NCI-H146 (cell line): ENCODE measurements around the gene FARP1.

Source experiments
- DNase-seq: peaks from one replicate; lab custom pipeline; 2025; lab: John Stamatoyannopoulos, UW

FARP1 gene

DNA sequence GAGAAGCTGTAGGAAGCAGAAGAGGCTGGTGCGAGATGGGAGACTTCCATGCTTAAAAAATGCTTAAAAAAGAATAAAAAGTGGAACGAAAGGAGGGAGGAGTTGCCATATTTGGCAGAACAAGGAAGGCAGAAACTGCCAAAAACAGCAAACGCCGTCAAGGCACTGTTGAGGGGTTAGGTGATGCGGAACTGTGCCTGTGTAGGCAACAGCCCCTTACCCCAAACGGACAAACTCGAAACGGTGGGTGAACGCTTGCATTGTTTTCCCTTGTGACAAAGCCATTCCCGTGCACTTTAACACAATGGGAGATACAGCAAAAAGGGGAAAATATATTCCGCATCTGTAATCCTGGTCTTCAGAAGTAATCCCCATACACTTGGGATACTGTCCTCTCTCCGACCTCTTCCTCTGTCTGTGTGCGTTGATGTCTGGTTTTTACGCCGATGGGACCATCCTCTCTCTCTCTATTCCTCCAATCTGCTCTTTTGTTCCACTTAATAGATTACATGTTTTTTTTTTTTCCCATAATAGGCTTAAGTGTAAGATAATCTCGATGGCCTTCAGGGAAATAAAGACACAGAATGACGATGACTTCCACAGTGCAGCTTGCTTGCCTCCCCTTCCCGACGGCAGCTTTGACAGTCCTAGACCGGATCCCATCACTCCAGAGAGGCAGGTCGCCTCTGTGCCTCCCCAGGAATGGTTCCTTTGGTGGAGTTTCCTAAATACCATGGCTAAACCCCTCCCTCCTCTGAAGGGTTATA is 166.9 kb downstream of the FARP1 start:
- DNase-seq, result no peak

DNA sequence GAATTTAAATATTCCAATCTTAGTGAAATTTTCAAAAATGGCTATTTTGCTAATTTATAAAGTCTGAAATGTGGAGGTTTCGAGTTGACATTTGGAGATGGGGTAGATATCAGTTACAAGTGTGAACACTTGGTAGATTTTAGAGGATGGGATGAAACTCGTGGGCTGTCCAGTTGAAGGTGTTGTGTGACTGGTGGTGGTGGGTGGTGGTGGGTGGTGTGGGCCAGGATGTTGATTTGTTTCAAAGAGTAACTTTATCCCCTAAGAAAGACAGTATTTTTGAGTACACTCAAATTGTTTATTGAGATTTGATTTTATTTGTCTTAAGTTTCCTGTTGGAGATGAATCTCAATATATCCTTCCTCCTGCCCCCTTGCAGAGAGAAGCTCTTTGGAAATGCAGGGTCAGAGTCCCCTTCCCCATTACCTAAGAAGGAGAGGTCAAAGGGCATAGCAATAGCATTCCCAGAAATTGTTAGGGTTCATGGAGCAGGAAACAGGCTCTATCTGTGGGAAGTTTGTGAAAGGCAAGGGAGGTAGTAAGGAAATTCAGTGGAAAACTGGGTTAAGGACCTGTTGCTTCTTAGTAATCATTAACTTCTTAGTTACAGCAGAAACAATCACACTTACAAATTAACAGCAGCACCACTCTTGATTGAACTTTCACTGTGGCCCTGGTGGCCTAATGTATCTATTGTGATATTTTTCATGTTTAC is 167.7 kb downstream of the FARP1 start:
- DNase-seq, result no peak

DNA sequence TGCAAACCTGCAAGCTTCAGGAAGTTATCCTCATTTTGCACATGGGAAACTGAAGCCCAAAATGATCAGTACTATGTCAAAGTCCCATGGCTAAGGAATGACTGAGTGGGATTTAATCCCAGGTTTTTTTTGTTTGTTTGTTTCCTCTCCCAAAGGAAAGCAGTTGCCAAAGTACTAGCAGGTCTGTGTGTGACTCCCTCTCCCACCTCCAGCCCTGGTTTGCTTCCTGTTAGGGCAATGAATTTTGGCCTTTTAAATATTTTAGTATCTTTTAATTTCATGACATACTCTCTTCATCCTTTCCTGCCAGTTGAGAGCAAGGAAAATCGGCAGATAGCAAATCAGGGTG is 168.3 kb downstream of the FARP1 start:
- DNase-seq, result no peak

DNA sequence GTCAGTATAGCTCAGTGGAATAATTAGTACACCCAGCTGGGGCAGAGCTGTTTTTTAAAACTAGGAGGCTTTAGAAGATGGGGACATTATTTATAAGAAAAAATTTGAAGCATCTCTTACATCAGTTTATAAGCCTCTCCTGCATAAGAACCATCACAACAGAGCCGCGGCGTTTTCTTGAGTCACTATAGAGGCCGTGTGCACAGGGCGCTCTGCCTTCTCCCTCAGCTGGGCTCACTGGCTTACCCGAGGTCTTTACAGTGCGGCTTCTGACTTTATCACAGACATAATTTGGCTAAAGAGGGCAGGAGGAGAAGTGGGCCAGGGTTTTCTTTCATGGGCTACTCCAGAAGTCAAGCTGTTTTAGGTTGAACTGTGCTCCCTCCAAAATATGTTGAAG is 169.7 kb downstream of the FARP1 start:
- DNase-seq, result no peak

DNA sequence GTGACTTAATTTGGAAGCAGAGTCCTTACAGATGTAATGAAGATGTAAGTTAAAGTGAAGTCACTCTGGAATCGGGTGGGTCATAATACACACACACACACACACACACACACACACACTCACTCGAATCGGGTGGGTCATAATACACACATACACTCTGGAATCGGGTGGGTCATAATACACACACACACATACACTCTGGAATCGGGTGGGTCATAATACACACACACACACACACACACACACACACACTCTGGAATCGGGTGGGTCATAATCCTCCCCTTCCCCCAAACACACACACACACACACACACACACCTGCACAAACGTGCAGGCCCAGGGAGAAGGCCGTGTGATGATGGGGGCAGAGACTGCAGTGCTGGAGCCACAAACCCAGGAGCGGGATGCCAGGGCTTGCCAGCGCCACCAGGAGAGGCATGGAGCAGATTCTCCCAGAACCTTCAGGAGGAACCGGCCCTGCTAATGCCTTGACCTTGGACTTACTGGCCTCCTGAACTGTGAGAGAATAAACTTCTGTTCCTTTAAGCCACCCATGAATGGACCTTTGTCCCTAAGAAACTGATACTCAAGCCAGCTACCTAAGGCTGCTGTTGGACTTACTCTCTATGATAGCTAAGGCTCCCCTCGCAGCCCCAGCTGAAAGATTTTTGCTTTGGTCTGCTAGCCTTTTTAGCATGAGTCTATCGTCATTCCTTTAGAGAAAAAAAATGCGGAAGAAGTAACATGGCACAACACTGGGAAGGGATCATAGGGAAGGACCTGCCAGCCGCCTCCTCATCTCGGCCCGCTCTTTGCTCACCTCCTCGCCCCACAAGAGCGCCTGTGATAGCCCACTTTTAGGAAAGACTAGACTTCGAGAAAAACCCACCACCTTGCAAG is 170.4 kb downstream of the FARP1 start:
- no peak for DNase-seq

DNA sequence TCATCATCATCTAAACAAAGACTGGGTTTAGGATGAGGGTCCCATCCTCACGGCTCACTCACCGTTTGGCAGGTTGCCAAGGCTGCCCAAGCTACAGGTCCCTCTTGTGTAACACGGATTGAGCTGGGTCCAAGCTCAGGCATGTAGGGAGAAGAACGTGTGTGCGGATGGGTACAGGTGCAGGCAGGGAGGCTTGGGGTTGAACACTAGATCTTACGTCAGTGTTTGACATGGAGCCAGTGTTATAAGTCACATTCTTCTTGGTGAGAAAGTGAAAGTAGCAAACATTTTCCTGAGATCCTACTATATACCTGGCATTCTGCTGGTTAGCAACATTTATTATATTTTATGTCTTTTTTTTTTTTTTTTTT is 171.0 kb downstream of the FARP1 start:
- DNase-seq, result no peak

DNA sequence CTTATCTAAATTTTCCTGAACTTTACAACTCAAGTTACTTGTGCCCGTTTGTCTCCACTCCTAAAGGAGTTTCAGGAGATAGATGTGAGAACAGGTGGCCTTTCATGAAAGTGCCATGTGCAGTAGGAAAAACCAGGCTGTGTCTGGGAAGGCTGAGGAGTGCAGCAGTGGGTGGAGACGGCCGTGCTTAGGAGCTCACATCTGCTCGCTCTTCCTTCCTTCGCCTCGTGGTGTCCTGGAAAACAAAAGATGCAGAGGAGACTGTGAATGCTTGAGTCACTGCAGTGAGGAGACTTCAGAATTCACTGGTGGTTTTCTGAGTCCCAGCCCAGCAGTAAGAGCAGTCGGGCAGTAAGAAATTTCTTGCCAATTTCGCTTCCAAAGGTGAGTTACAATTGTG is 172.6 kb downstream of the FARP1 start:
- DNase-seq, result no peak

DNA sequence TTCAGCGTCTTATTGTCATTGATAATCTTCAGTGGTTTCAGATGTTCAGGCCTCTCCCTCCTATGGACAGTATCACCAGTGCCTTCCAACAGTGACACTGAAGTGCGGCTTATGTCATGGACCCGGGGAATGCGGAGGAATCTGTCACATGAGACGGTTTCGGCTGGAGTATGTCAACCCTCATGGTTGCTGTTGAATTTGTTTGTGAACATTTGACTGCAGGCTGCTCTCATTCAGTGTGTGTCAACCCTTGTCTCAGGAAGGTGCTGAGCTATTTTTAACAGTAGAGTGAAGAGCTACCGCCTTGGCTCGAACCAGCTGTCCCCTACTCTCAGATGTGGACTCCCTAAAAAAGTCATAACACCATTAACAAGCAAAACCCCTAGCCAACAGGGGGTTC is 173.0 kb downstream of the FARP1 start:
- no peak for DNase-seq

DNA sequence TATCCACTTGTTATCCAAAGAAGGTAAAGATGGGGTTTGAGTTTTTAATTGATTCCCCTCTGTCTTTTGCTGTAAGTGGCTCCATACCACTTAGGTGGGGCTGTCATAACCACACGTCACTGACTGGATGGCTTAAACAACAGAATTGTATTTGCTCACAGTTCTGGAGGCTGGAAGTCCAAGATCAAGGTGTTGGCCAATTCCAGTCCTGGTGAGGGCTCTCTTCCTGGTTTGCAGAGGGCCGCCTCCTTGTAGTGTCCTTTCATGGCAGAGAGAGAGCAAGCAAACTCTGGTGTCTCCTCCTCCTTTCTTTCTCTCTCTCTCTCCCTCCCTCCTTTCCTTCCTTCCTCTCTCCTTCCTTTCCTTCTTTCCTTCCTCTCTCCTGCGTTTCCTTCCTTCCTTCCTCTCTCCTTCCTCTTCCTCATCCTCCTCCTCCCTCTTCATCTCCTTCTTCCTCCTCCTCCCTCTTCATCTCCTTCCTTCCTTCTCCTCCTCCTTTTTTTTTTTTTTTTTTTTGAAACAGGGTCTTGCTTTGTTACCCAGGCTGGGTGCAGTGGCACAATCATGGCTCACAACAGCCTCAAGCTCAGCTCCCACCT is 174.8 kb downstream of the FARP1 start:
- DNase-seq, result no peak

DNA sequence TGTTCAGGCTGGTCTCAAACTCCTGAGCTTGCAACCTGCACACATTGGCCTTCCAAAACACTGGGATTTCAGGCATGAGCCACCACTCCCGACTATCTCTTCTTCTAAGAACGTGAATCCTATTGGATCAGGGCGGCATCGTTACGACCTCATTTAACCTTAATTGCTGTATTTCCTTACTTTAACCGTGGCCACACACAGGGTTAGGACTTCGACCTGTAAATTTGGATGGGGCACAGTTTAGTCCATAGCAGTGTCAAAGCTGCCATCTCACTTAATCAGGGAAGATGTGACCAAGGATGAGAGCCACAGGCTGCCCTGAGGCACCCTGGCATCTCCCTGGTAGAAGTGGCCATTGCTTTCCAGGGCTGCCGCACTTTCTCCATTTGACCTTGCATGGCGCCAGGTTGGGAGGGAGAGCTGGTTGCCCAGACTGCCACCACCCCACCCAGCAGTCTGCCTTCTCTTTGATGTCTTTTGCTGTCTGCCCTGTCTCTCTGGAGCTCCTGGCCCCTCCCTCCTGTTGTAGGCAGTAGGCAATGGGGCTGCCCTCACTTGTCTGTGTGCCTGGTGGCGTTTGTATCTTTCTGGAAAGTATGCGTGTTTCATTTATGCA is 175.5 kb downstream of the FARP1 start:
- no peak for DNase-seq

DNA sequence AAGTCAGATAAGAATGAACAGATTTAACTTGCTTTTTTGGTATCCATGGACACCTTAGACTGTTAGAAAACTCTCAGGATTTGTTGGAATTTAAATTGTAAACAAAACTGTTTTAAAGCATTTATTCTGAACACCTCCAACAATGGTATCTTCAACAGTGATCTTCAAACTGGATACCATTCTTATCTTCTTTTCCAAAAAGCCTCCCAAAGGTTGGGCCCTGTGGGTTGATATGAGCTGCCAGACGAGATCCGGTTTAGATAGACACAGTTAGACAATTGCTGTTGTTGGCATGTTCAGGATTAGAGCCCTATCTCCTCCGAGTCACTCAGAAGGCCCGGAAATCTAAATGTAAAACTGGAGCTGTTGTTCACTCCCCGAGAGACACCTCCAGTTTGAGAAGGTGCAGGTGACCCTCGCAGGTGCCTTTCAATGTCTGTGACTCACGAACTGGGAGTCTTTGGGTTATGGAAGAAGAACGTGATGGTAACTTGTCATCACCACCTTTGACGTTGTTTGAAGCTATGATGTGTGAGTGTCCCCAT is 177.7 kb downstream of the FARP1 start:
- DNase-seq, result no peak

DNA sequence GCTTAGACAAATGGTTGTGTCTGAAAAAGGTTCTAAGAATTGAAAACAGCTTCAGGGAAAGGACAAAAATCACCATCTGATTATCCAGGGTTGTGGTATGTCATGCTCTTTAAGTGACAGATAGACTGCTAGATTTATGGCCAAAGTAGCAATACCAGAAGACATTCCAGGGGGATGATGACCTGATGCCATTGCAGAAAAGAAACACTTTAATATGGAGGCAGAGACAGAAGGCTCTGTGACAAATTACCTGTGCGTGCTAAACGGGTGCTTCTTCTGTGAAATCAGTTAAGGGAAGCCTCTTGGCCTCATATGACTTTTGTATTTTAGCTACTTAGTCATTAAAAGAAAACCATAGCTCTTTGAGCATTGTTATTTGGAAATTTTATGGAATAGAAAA is 178.5 kb downstream of the FARP1 start:
- DNase-seq, result no peak

DNA sequence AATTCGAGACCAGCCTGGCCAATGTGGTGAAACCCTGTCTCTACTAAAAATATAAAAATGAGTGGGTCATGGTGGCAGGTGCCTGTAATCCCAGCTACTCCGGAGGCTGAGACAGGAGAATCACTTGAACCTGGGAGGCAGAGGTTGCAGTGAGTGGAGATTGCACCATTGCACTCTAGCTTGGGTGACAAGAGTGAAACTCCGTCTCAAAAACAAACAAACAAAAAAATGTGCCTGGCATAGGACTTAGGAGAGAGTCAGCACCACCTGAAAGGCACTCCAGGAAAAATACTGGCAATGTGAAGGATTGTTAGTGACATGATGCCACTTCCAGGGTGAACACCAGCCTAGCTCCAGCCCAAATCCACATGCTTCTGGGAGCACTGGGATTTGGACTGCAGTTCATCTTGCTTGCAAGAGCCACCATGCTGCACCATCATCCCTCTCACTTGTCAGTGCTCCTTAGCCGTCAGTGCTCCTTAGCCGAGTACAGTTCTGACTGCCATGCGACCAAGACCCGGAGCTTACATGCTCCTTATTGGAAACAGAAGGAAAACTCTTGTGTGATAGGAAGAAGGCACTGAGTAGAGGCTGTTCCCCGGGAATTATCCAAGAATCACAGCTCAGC is 179.3 kb downstream of the FARP1 start:
- DNase-seq, result no peak

DNA sequence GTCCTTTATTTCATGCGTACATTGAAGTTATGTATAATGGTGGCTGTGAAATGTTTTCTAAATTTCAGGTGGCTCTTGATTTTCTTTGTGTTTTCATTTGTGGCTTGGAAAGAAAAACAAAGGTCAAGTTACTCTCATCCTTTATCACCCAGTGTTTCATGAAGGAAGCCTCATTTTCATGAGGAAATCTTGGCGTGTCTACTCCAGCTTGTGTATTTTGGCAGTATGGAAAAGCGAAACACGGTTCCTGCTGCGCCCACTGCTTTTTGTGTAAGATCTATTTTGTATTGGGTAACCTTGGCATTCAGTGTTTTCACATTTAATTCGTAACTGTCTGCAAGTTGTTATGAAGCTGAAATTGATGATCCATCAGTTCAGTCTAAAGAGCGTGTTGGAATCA is 181.2 kb downstream of the FARP1 start:
- no peak for DNase-seq

DNA sequence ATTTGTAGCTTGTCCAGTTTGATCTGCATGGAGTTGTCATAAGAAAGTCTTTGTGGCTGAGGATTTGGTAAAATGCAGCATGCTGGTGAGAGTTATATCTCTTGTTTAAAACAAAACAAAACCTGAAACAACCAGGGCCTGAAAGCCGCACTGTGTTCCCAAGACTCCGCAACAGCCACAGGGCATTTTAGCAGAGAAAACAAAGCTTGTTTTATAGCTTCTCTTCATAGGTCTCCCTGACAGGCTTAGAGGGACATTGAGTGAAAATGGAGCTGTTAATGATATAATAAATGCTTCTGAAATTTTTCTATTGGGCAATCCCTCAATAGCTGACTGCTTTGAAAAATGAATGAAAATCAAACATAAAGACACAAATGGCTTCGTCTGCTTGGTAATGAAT is 182.8 kb downstream of the FARP1 start:
- DNase-seq, result peak; percentile 68

DNA sequence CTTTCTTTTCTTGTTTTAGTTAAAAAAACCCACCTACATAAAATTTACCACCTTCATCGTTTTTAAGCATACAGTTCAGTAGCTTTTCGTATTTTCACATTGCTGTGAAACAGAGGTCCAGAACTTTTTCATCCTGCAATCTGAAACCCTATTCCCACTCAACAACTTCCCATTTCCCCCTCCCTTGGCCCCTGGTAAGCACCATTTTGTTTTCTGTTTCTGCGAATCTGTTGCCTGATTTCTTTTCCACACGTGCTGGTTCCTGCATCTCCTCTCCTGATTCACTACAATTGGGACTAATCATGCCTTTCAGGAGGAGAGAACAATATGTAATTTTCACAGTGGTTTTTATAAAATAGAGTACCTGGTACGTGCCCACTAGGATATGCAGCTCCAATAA is 183.4 kb downstream of the FARP1 start:
- DNase-seq, result peak; percentile 46

DNA sequence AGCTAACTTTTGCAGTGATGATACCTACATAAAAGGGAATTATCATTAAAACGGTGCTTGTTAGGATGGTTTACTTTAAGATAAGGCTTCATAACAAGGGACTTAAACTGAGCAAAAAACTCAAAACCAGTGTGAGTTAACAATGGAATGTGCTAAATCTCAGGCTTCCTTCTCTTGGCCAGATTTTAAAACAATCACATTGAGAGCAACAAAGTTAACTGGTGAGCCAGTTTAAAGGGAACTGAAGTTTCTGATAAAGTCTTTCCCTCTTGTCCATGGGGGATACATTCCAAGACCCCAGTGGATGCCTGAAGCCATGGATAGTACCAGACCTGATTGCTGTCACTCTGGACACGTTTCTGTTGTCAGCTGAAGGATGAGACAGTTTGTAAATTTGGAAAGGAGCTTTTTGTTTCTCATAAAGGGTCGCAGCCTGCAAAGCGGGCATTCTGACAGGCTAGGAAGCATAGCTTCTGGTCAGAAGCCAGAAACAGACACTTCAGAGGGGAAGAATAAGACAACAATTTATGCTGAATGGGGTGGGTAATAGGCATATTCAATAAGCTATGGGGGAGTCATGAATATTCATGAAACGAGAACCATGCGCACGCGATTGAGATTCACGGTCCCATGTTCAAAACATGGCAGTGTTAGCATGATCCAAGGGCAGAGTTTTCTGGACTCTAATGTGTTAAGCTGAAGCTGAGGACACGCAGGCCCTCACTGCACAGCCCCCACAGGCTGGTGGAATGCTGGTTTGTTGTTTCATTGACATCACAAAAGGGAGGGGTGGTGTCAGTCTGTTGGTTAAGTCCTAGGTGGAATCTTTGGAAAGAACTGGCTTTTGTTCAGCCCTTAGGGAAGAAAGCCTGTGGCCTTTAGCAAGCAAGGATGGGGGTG is 184.7 kb downstream of the FARP1 start:
- DNase-seq, result no peak

DNA sequence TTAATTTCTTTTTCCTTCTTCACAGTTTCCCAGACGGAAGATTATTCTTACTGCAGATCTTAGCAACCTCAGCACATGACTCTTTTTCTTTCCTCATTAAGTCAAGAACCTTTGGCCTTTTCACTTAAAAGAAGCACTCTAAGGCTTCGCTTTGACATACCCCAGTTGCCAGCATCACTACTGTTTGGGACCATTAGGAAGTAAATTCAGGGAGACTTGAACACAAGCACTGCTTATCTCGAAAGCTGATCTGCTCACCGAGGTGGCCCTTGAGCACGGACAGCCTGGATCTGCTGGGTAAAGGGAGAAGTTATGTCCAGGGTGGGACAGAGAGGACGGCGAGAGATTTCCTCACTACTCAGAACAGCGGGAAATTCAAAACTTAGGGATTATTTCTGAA is 185.6 kb downstream of the FARP1 start:
- no peak for DNase-seq

DNA sequence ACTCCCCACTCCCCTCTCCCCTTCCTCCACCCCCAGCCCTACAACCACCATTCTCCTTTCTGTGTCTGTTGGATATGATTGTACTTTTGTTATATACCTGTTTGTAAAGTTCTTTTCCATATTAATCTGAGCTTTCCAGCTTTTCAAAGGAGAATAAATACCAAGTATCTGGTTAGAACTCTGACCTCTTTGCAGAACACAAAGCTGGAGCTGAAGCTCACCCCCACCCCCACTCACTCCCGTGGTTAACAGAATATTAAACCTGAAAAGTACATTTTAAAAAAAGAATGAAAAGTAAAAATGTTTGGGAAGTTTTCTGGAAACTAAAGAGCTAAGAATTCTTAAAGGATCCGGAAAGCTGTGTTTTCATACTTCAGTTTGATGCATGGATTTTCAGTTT is 189.3 kb downstream of the FARP1 start:
- DNase-seq, result no peak

DNA sequence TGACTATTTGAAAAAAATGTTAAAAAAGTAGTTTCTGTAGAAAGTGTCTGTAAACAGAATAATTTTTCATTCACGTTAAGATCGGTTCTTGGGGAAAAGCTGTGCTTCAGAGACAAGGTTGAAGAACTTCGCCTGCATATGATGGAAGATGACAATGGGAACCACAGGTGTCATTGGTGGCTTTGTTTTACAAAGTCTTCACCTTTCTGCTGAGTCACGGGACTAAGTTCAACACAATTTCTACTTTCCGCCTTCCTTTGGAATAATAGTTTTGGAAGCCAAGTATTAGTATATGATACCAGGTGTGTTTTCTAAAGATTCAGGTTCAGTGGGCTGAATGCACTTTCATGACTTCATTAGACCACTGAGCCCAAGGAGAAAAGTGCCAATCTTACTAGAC is 189.8 kb downstream of the FARP1 start:
- DNase-seq, result no peak
